IMR-90 (cell line): ENCODE data around the gene CCT4. TPM values are rescaled to one million over a fixed set of nuclear protein-coding genes. Genes with fewer than 3 reads are reported as not detected.

Source experiments
- ATAC-seq: fragments of 200-7000 bp; cut with Tn5 transposase; 2 replicates; pipeline ENCODE4 v1.9.1; 2020; ENCODE audit warnings: low read depth, mild to moderate bottlenecking, moderate library complexity
- BruUV-seq: library from RNA; stranded (reverse); fragments of 400-500 nt; replicated peaks from 2 replicates; lab custom pipeline; 2021; lab: Mats Ljungman, UMichigan
- CTCF ChIA-PET: fragments of 300-600 bp; formaldehyde crosslinking; extraction: SDS; loops from one replicate; lab custom pipeline; 2021; ENCODE audit warnings: antibody characterized with exemption; lab: Yijun Ruan, JAX
- POLR2A ChIA-PET: fragments of 300-600 bp; sonication (Branson Sonifier 250); formaldehyde crosslinking; loops from one replicate; lab custom pipeline; 2022; ENCODE audit warnings: antibody characterized with exemption; ENCODE audit not compliant: unreplicated experiment; lab: Charles Lee
- DNase-seq: peaks from one replicate; pipeline ENCODE4 v3.0.0; 2013
- H2AFZ ChIP-seq: replicated peaks from 2 replicates; pipeline ENCODE3; 2013; ENCODE audit warnings: low read length, mild to moderate bottlenecking; ENCODE audit not compliant: poor library complexity
- H2AK5ac ChIP-seq: 2 replicates; pipeline ENCODE4 v1.6.1; 2013; ENCODE audit warnings: low read depth, low read length, inconsistent platforms
- H2AK9ac ChIP-seq: replicated peaks from 2 replicates; pipeline ENCODE3; 2013; ENCODE audit warnings: mild to moderate bottlenecking, low read depth, low read length, moderate library complexity; ENCODE audit not compliant: poor library complexity
- H2BK120ac ChIP-seq: 2 replicates; pipeline ENCODE4 v1.6.1; 2013; ENCODE audit warnings: low read depth, low read length, inconsistent platforms
- H2BK15ac ChIP-seq: 3 replicates; pipeline ENCODE4 v1.6.1; 2013; ENCODE audit warnings: low read depth, low read length, inconsistent platforms
- H2BK20ac ChIP-seq: 2 replicates; pipeline ENCODE4 v1.6.1; 2013; ENCODE audit warnings: low read depth, mild to moderate bottlenecking, inconsistent platforms, low read length, moderate library complexity
- H2BK5ac ChIP-seq: 2 replicates; pipeline ENCODE4 v1.6.1; 2013; ENCODE audit warnings: mild to moderate bottlenecking, low read depth, low read length, inconsistent platforms; ENCODE audit not compliant: poor library complexity, severe bottlenecking
- H3K14ac ChIP-seq: replicated peaks from 2 replicates; pipeline ENCODE4 v1.6.1; 2013; ENCODE audit warnings: low read depth, low read length, inconsistent platforms
- H3K18ac ChIP-seq: 2 replicates; pipeline ENCODE4 v1.6.1; 2013; ENCODE audit warnings: low read depth, low read length, control low read depth
- H3K23ac ChIP-seq: 2 replicates; pipeline ENCODE4 v1.6.1; 2013; ENCODE audit warnings: low read depth, low read length, inconsistent platforms
- H3K27ac ChIP-seq: 2 replicates; pipeline ENCODE4 v1.5.1; 2013; ENCODE audit warnings: mild to moderate bottlenecking, control low read depth, low read length; ENCODE audit not compliant: insufficient read depth
- H3K27me3 ChIP-seq: 2 replicates; pipeline ENCODE4 v1.6.1; 2013; ENCODE audit warnings: low read length; ENCODE audit not compliant: control insufficient read depth, insufficient read depth
- H3K36me3 ChIP-seq: 2 replicates; pipeline ENCODE4 v1.6.1; 2013; ENCODE audit warnings: low read length, mixed read lengths; ENCODE audit not compliant: control insufficient read depth, insufficient read depth
- H3K4ac ChIP-seq: 2 replicates; pipeline ENCODE4 v1.6.1; 2013; ENCODE audit warnings: low read depth, low read length, inconsistent platforms
- H3K4me1 ChIP-seq: 2 replicates; pipeline ENCODE4 v1.6.1; 2013; ENCODE audit warnings: low read length, mixed read lengths; ENCODE audit not compliant: control insufficient read depth, insufficient read depth
- H3K4me2 ChIP-seq: 2 replicates; pipeline ENCODE4 v1.6.1; 2013; ENCODE audit warnings: low read depth, mild to moderate bottlenecking, control low read depth, low read length, moderate library complexity
- H3K4me3 ChIP-seq: 2 replicates; pipeline ENCODE4 v1.5.1; 2013; ENCODE audit warnings: low read depth, mild to moderate bottlenecking, control low read depth, low read length, moderate library complexity; ENCODE audit not compliant: insufficient read depth
- H3K56ac ChIP-seq: 2 replicates; pipeline ENCODE4 v1.6.1; 2013; ENCODE audit warnings: low read length, inconsistent platforms; ENCODE audit not compliant: insufficient read depth; ENCODE audit errors: extremely low read depth
- H3K79me1 ChIP-seq, 2 experiments: 2 replicates each; pipeline ENCODE4 v1.6.1; 2013; ENCODE audit warnings: low read length in 2 of 2, inconsistent platforms in 1 of 2, low read depth in 1 of 2
- H3K9ac ChIP-seq: 2 replicates; pipeline ENCODE4 v1.6.1; 2013; ENCODE audit warnings: low read depth, low read length, control low read depth
- H3K9me1 ChIP-seq: 2 replicates; pipeline ENCODE4 v1.6.1; 2013; ENCODE audit warnings: low read length, inconsistent platforms; ENCODE audit not compliant: insufficient read depth
- H3K9me3 ChIP-seq: 2 replicates; pipeline ENCODE4 v1.6.1; 2013; ENCODE audit warnings: low read length; ENCODE audit not compliant: control insufficient read depth, insufficient read depth
- H4K20me1 ChIP-seq: 2 replicates; pipeline ENCODE4 v1.6.1; 2013; ENCODE audit warnings: low read length, inconsistent platforms; ENCODE audit not compliant: insufficient read depth
- H4K5ac ChIP-seq: 2 replicates; pipeline ENCODE4 v1.6.1; 2013; ENCODE audit warnings: mild to moderate bottlenecking, low read depth, low read length, control low read depth
- H4K8ac ChIP-seq, 2 experiments: 2 replicates each; pipeline ENCODE4 v1.6.1; 2013; ENCODE audit warnings: low read depth in 2 of 2, low read length in 2 of 2, control low read depth in 1 of 2, inconsistent platforms in 1 of 2
- H4K91ac ChIP-seq: 2 replicates; pipeline ENCODE4 v1.6.1; 2013; ENCODE audit warnings: low read depth, low read length, inconsistent platforms; ENCODE audit not compliant: insufficient read depth
- BHLHE40 ChIP-seq: fragments of 150-350 bp; IDR thresholded peaks from 2 replicates; pipeline ENCODE4 v1.6.1; 2016; ENCODE audit warnings: mild to moderate bottlenecking, low read depth, low read length
- CEBPB ChIP-seq: IDR thresholded peaks from 2 replicates; pipeline ENCODE4 v1.6.1; 2012; ENCODE audit warnings: low read depth, low read length, improper control_type of control experiment
- CHD1 ChIP-seq: IDR thresholded peaks from 2 replicates; pipeline ENCODE4 v1.6.1; 2012; ENCODE audit warnings: low read depth, low read length, improper control_type of control experiment
- CTCF ChIP-seq: conservative IDR thresholded peaks from 2 replicates; pipeline ENCODE4 v1.5.1; 2012; ENCODE audit warnings: mild to moderate bottlenecking, low read depth, low read length, improper control_type of control experiment
- ELK1 ChIP-seq: fragments of 150-350 bp; IDR thresholded peaks from 2 replicates; pipeline ENCODE4 v1.6.1; 2016; ENCODE audit warnings: low read depth, mild to moderate bottlenecking, low read length, moderate library complexity, borderline replicate concordance
- FOS ChIP-seq: fragments of 150-350 bp; IDR thresholded peaks from 2 replicates; pipeline ENCODE4 v1.6.1; 2016; ENCODE audit warnings: low read depth, low read length
- MAFK ChIP-seq: IDR thresholded peaks from 2 replicates; pipeline ENCODE4 v1.6.1; 2012; ENCODE audit warnings: low read depth, low read length, improper control_type of control experiment
- MAZ ChIP-seq: IDR thresholded peaks from 2 replicates; pipeline ENCODE4 v1.6.1; 2012; ENCODE audit warnings: low read depth, mild to moderate bottlenecking, low read length, improper control_type of control experiment, moderate library complexity, borderline replicate concordance
- MXI1 ChIP-seq: IDR thresholded peaks from 2 replicates; pipeline ENCODE4 v1.6.1; 2012; ENCODE audit warnings: low read depth, mild to moderate bottlenecking, low read length, moderate library complexity, borderline replicate concordance
- NFE2L2 ChIP-seq: fragments of 150-350 bp; IDR thresholded peaks from 2 replicates; pipeline ENCODE4 v1.6.1; 2016; ENCODE audit warnings: low read depth, mild to moderate bottlenecking, low read length
- POLR2A ChIP-seq: IDR thresholded peaks from 2 replicates; pipeline ENCODE4 v1.6.1; 2012; ENCODE audit warnings: mild to moderate bottlenecking, low read depth, low read length
- RAD21 ChIP-seq: IDR thresholded peaks from 2 replicates; pipeline ENCODE4 v1.6.1; 2012; ENCODE audit warnings: low read length, improper control_type of control experiment
- RCOR1 ChIP-seq: IDR thresholded peaks from 2 replicates; pipeline ENCODE4 v1.6.1; 2012; ENCODE audit warnings: mild to moderate bottlenecking, low read length, improper control_type of control experiment; ENCODE audit not compliant: insufficient replicate concordance
- RFX5 ChIP-seq: IDR thresholded peaks from 2 replicates; pipeline ENCODE4 v1.8.0; 2012; ENCODE audit warnings: low read depth, mild to moderate bottlenecking, low read length, moderate library complexity
- SMC3 ChIP-seq: fragments of 150-350 bp; IDR thresholded peaks from 2 replicates; pipeline ENCODE4 v1.6.1; 2016; ENCODE audit warnings: low read depth, mild to moderate bottlenecking, antibody characterized with exemption, low read length, moderate library complexity
- USF2 ChIP-seq: fragments of 150-350 bp; IDR thresholded peaks from 2 replicates; pipeline ENCODE4 v1.6.1; 2017; ENCODE audit warnings: mild to moderate bottlenecking, antibody characterized with exemption, low read length, low read depth
- WGBS, 2 experiments: methylation state at CpG; one replicate each; pipeline versions ENCODE4 v1.1.5 to v1.1.7; 2013; ENCODE audit warnings: missing lambda C conversion rate in 2 of 2; ENCODE audit not compliant: insufficient read length in 1 of 2; ENCODE audit errors: extremely low coverage in 2 of 2; 5-methylcytosine and 5-hydroxymethylcytosine counted together
- dilution Hi-C: fragments of 300-500 bp; cut with HindIII; formaldehyde crosslinking; loops from one replicate; pipeline ENCODE4 v1.14.3; 2018; ENCODE audit warnings: low sequenced_read_pairs; ENCODE audit not compliant: unreplicated experiment
- in situ Hi-C: fragments of 300-500 bp; cut with MboI; formaldehyde crosslinking; loops from 3 replicates; pipeline ENCODE4 v1.14.3; 2019; ENCODE audit warnings: low sequenced_read_pairs, inconsistent platforms, mixed read lengths
- intact Hi-C: fragments of 100-400 bp; cut with micrococcal nuclease; formaldehyde crosslinking; loops from 2 replicates; pipeline ENCODE4 v1.10.0; 2022
- polyA plus RNA-seq, 3 experiments: library from polyadenylated mRNA; depleted of rRNA; stranded (reverse); fragments of >200 nt; gene quantifications; 2 replicates each; pipeline ENCODE4 v1.2.3, GENCODE V29; 2012; ENCODE audit warnings: low replicate concordance in 1 of 3
- total RNA-seq: library from RNA; depleted of rRNA; stranded (reverse); fragments of >200 nt; gene quantifications from 2 replicates; pipeline ENCODE4 v1.2.3, GENCODE V29; 2012

CCT4 gene
- total and polyA plus RNA-seq, 2 of the 4 experiments (the other 2 are of a cell fraction): 94.4 to 187 TPM

- Histone ChIP-seq H3K4me2 (no peak overlapping the region), H3K4me3 (no peak overlapping the region), H3K14ac (no peak overlapping the region), H3K23ac (no peak overlapping the region), H3K79me1 (no peaks in the 10 kb centered on the region), H3K4ac (no peak overlapping the region), H4K91ac (no peak overlapping the region), H4K8ac (no peak overlapping the region), H3K27ac (no peak overlapping the region), H3K4me1 (no peaks in the 10 kb centered on the region), H2AK5ac (no peak overlapping the region), H4K5ac (no peak overlapping the region), H3K56ac (no peak overlapping the region), H2BK20ac (no peak overlapping the region), H3K9me3 (no peaks in the 10 kb centered on the region), H3K36me3 (no peaks in the 10 kb centered on the region), H3K9ac (no peak overlapping the region), H2AFZ (no peak overlapping the region), H3K9me1 (no peaks in the 10 kb centered on the region), H3K18ac (no peak overlapping the region), H3K27me3 (no peaks in the 10 kb centered on the region), H2BK120ac (no peak overlapping the region), H2BK15ac (no peak overlapping the region), H2BK5ac (no peak overlapping the region), H2AK9ac (no peak overlapping the region), H4K20me1 (no peaks in the 10 kb centered on the region)
- no peak for TF ChIP-seq CTCF
- TF ChIP-seq MXI1: no peak
- TF ChIP-seq FOS: no peak
- TF ChIP-seq NFE2L2: no peak
- no peak for TF ChIP-seq ELK1
- no peak for TF ChIP-seq POLR2A
- TF ChIP-seq BHLHE40: no peak
- TF ChIP-seq RCOR1: no peak
- no peak for TF ChIP-seq MAFK
- no peak for TF ChIP-seq CHD1
- TF ChIP-seq MAZ: no peak
- no peak for TF ChIP-seq RFX5
- TF ChIP-seq CEBPB: no peak
- no peak for TF ChIP-seq USF2
- no peak for TF ChIP-seq SMC3
- no peak for TF ChIP-seq RAD21
- POLR2A ChIA-PET: no interaction called here
- dilution Hi-C loops (no loop called here), intact Hi-C loops (no loop called here), in situ Hi-C loops (no loop called here)
- WGBS, 2 experiments: 40% methylated on average over 1 of the region's 3 CpGs; no CpG with 5 or more reads in 1 of the 2 experiments
- no TSS peak for BruUV-seq
- CTCF ChIA-PET: no interaction called here
- ATAC-seq (no peak), DNase-seq (no peak)
Measured at GRCh38 chr2:61845320-61845719, 43.1 kb downstream of the CCT4 start.
